Measurements from ENCODE around the gene KCNE2. TPM values are rescaled to one million over a fixed set of nuclear protein-coding genes. Genes with fewer than 3 reads are reported as not detected.

Gene KCNE2
- total RNA-seq, 120 experiments from 2014 or later: 0.37 to 2.8 (median 0.85) TPM; not detected in 35

Other genes starting within 250 kb of the KCNE2 start
- gene SMIM11, start 11.5 kb downstream of the KCNE2 start, total RNA-seq: 10 to 100 TPM; 12.5 to 51.6 (median 27.4) TPM
- gene SMIM34, start 59.9 kb downstream of the KCNE2 start, total RNA-seq: under 1 TPM in 1 of 120 experiments, not detected in 119; 0.35 TPM
- gene KCNE1, start 148.2 kb downstream of the KCNE2 start, total RNA-seq: 1 to 10 TPM in 59 of 120 experiments, under 1 TPM in 61; 0.26 to 2.7 (median 0.99) TPM